Activated effector memory CD4-positive, alpha-beta T cell treated with Interleukin-2 at 50 U/mL for 16 hours (primary cell): Measurements from ENCODE around the gene TCAP.
A peak's percentile ranks its signal among the peaks of the same experiment; 100 is the strongest.

Experiments used
- DNase-seq: peaks from one replicate; pipeline ENCODE4 v3.0.0-alpha.2; 2020

TCAP gene

GRCh38 chr17:39652587-39653315 lies 12.4 kb upstream of the TCAP start:
- no peak for DNase-seq

GRCh38 chr17:39653316-39653661 lies 11.9 kb upstream of the TCAP start:
- DNase-seq, result no peak

- DNase-seq, result peak; percentile 65
Measured at GRCh38 chr17:39653662-39654331, 11.4 kb upstream of the TCAP start.

- DNase-seq, result no peak
Measured at GRCh38 chr17:39655105-39655504, 10.0 kb upstream of the TCAP start.

- DNase-seq, result no peak
Measured at GRCh38 chr17:39658346-39658745, 6.8 kb upstream of the TCAP start.

GRCh38 chr17:39658760-39659159 lies 6.4 kb upstream of the TCAP start:
- no peak for DNase-seq

GRCh38 chr17:39659279-39660010 lies 5.7 kb upstream of the TCAP start:
- no peak for DNase-seq

- no peak for DNase-seq
Measured at GRCh38 chr17:39660011-39660360, 5.2 kb upstream of the TCAP start.

GRCh38 chr17:39660397-39661385 lies 4.5 kb upstream of the TCAP start:
- no peak for DNase-seq

GRCh38 chr17:39661744-39662541 lies 3.2 kb upstream of the TCAP start:
- DNase-seq, result no peak

- DNase-seq, result no peak
Measured at GRCh38 chr17:39662551-39663339, 2.4 kb upstream of the TCAP start.

- DNase-seq, result no peak
Measured at GRCh38 chr17:39663340-39663687, 1.8 kb upstream of the TCAP start.

GRCh38 chr17:39663688-39664580 lies 1.2 kb upstream of the TCAP start:
- DNase-seq, result no peak

- no peak for DNase-seq
Measured at GRCh38 chr17:39665642-39666224, 584 bp downstream of the TCAP start.

GRCh38 chr17:39666231-39666600 lies 1.1 kb downstream of the TCAP start:
- no peak for DNase-seq

- DNase-seq, result no peak
Measured at GRCh38 chr17:39666601-39667261, 1.6 kb downstream of the TCAP start.

- DNase-seq, result no peak
Measured at GRCh38 chr17:39667262-39667944, 2.3 kb downstream of the TCAP start.
